22Rv1 (cell line): ENCODE measurements around the gene WDFY2.

ENCODE experiments used
- ZFX ChIP-seq: fragments of 450-650 bp; IDR thresholded peaks from 2 replicates; pipeline ENCODE4 v1.6.1; 2017; ENCODE audit warnings: antibody characterized with exemption, borderline replicate concordance
- TF ChIP-seq, protein P1 (sequence below): fragments of 450-650 bp; IDR thresholded peaks from 2 replicates; pipeline ENCODE4 v1.5.1; 2017; ENCODE audit warnings: mild to moderate bottlenecking

DNA sequence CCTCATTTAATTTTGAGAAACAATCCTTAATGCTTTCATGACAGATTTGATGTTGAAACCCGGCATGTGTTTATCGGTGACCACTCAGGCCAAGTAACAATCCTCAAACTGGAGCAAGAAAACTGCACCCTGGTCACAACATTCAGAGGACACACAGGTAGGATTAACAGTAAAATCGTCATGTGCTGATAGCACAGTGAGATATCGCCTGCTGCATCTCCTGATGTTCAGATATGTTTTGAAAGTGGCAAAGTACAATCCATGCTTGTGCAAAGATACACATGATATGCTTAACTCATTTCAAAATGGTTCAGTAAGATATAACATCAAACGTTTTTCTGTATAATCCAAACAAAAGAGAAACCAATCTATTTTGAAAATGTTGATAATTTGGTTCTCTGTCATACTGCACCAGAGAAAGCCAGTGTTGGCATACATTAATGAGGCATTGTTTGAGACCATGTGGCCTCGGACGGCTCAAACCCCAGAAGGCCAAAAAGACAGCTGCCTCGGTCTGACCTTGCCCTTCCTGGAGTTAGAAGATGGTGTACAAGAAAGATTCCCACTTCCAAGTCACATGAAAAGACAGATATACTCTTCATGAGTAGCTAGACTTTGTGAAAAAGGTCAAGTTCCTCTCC is 143.5 kb downstream of the WDFY2 start:
- TF ChIP-seq, protein P1, sequence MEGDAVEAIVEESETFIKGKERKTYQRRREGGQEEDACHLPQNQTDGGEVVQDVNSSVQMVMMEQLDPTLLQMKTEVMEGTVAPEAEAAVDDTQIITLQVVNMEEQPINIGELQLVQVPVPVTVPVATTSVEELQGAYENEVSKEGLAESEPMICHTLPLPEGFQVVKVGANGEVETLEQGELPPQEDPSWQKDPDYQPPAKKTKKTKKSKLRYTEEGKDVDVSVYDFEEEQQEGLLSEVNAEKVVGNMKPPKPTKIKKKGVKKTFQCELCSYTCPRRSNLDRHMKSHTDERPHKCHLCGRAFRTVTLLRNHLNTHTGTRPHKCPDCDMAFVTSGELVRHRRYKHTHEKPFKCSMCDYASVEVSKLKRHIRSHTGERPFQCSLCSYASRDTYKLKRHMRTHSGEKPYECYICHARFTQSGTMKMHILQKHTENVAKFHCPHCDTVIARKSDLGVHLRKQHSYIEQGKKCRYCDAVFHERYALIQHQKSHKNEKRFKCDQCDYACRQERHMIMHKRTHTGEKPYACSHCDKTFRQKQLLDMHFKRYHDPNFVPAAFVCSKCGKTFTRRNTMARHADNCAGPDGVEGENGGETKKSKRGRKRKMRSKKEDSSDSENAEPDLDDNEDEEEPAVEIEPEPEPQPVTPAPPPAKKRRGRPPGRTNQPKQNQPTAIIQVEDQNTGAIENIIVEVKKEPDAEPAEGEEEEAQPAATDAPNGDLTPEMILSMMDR: no peak
- no peak for TF ChIP-seq ZFX
